DMS53 (cell line): ENCODE data around the gene SH2D3A.
"Not testable (repeated sequence)": the region's sequence is repeated elsewhere in the genome, so short reads cannot be mapped to it uniquely, and the experiment has no call there.

ENCODE experiments used
- DNase-seq: peaks from one replicate; lab custom pipeline; 2025; lab: John Stamatoyannopoulos, UW

Gene SH2D3A

GRCh38 chr19:6721773-6722172, 45.5 kb downstream of the SH2D3A start:
- no peak for DNase-seq

- no peak for DNase-seq
Measured at GRCh38 chr19:6721138-6721474, 46.1 kb downstream of the SH2D3A start.

- DNase-seq = no peak
Measured at GRCh38 chr19:6720369-6721137, 46.7 kb downstream of the SH2D3A start, which contains the start of gene C3. Gene C3, minus strand, starts transcription at chr19:6720650. Its CDS starts 61 bp downstream, at chr19:6720589.

- DNase-seq = no peak
Measured at GRCh38 chr19:6719992-6720368, 47.3 kb downstream of the SH2D3A start.

- DNase-seq = no peak
Measured at GRCh38 chr19:6719540-6719861, 47.7 kb downstream of the SH2D3A start.

GRCh38 chr19:6718741-6719539, 48.3 kb downstream of the SH2D3A start:
- DNase-seq = peak; percentile 41

GRCh38 chr19:6718111-6718740, 49.0 kb downstream of the SH2D3A start:
- no peak for DNase-seq

GRCh38 chr19:6717441-6717971, 49.7 kb downstream of the SH2D3A start:
- DNase-seq = no peak

GRCh38 chr19:6717036-6717435, 50.2 kb downstream of the SH2D3A start:
- DNase-seq = peak; percentile 14

GRCh38 chr19:6716610-6716970, 50.6 kb downstream of the SH2D3A start:
- DNase-seq = no peak

- no peak for DNase-seq
Measured at GRCh38 chr19:6714749-6715555, 52.3 kb downstream of the SH2D3A start.

- no peak for DNase-seq
Measured at GRCh38 chr19:6713773-6714692, 53.2 kb downstream of the SH2D3A start.

GRCh38 chr19:6712692-6713670, 54.3 kb downstream of the SH2D3A start:
- DNase-seq = no peak

- no peak for DNase-seq
Measured at GRCh38 chr19:6712231-6712630, 55.0 kb downstream of the SH2D3A start.

GRCh38 chr19:6711605-6712004, 55.6 kb downstream of the SH2D3A start:
- DNase-seq = no peak

- DNase-seq = no peak
Measured at GRCh38 chr19:6711078-6711361, 56.2 kb downstream of the SH2D3A start.

- no peak for DNase-seq
Measured at GRCh38 chr19:6710273-6711077, 56.8 kb downstream of the SH2D3A start.

GRCh38 chr19:6709549-6709948, 57.7 kb downstream of the SH2D3A start:
- DNase-seq = no peak

GRCh38 chr19:6708913-6709312, 58.3 kb downstream of the SH2D3A start:
- not testable (repeated sequence) for DNase-seq
